GM18520 (cell line): ENCODE data around the gene OR2A5.
"Not testable (repeated sequence)": the region's sequence is repeated elsewhere in the genome, so short reads cannot be mapped to it uniquely, and the experiment has no call there.

Source experiments
- ATAC-seq: cut with Tn5 transposase; IDR thresholded peaks from one replicate; pipeline ENCODE4 v1.9.1; 2021; ENCODE audit not compliant: unreplicated experiment

Gene OR2A5

DNA sequence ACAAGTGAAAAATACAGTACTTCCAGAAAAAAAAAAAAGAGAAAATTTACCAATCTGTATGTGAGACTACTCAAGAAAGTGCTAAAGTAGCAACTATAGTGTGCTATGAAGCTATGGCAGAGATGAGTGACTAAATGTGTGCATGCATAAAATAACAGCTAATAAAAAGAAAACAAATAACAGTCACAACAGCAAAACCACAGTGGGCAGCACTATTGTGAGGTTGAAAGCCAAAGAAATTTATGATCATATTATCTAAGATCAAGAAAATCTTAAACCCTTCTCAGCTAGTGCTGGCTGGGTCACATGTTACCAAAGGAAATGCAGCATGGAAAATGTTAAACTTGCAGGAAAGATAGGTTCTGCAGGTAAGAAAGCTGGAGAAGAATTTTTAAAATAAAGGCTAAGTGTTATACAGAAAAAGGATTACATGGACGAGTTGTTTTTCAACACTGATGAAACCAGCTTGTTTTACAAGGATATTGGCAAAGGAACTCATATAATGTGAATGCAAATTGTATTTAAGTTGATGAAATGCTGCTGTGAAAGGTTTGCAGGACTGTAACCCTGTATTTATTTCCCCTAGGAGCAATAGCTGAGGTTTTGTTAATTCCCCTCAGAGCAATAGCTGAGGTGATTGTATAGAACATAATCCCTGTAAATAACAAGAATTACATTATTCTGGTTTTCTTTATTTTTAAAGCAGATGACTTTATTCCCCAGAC lies 15.6 kb upstream of the OR2A5 start:
- no peak for ATAC-seq

DNA sequence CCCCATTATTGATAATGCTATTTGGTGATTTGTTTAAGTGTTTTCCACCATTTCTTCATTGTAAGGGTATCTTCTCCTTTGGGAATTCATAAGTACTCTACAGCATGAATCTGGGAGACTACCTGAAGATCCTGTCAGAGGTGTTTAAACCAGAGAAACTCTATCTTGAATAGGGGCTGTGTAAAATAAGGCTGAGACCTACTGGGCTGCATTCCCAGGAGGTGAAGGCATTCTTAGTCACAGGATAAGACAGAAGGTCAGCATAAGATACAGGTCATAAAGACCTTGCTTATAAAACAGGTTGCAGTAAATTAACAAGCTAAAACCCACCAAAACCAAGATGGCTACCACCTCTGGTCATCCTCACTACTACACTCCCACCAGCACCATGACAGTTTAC lies 13.4 kb upstream of the OR2A5 start:
- ATAC-seq, result no peak

DNA sequence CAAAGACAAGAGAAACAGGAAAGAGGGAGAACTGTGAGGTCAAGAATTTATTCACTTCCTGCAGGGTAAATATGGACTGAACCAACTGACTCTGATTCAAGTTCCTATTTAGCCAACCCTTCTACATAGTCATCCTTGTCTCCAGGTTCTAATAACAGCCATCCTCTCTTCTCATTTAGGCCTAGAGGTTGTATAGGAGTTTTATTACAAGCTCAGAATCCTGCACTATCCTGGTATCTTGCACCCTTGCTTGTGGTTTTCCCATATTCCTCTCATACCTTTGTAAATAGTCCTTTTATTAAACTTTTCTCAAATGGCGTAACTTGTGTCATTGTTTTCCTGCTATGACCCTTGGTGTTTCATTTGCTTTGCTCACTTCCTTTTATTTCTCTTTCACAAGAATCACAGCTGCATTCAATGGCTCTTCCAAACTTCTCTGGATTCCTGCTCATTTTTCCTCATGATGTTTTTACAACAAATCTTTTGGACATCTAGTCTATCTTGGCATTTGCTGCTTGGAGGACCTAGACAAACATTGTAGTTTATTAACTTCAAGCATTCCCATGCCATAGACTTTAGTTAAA lies 12.4 kb upstream of the OR2A5 start:
- ATAC-seq, result no peak

DNA sequence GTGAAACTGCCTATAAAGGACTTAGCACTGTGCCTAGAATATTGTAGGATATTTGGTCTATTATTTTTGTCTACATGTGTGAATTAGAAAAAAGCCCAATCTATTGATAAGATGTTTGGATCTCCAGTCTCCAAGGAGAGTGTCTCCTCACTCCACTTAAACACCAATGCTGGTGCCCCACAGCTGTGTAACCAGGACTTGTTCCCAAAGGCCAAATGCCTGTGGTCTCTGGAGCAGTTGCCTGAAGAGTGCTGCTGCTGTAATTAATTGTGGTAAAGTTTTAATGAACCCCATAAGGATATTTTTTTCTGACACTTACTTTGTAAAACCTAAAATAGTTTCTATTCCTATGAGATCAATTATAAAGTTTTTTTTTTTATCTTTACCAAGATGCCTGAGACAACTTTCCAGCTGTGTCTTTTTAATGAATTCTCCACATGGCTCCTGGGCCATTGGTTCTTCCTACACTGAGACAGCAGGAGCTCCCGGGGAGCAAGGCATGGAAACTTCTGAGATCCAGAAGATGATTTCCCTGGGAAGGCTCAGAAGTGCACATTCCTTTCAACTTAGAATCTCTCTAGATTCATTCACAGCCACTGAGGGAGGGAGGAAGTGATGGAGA lies 11.2 kb upstream of the OR2A5 start:
- no peak for ATAC-seq

DNA sequence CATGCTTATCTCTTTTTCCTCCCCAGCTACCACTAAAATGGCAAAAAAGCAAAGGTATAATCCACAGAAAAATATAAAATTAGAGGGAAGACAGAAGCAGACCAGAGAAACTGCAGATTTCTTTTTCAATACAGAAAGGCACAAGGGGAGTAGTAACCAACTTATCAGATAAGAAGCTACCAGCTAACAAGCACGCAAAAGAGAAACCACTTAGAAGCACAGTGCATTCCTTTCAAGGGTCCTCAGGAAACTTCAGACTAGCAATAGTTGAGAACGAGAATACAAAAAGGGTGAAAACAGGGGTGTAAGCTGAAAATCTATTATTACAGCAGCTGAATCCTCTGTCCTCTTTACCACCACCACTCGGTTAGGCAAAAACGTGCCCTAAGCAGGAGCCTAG lies 9.9 kb upstream of the OR2A5 start:
- ATAC-seq, result no peak

DNA sequence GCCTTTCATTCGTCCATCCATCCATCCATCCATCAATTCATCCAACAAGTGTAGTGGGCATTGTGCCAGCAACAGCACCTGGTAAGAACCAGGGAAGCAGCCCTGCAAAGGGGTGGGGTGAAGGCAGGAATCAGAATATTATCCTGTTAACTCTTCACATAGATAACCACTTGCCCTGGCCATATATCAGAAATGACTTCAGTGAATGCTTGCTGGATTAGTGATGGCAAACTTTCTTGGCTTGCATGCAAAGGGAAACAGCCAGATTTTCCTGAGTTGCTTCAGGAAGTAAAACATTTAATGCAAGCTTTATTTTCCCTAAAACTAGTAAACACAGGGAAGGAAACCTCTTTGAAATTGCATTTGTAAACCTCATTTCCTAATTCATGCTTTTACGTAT lies 743 bp downstream of the OR2A5 start:
- ATAC-seq, result no peak

DNA sequence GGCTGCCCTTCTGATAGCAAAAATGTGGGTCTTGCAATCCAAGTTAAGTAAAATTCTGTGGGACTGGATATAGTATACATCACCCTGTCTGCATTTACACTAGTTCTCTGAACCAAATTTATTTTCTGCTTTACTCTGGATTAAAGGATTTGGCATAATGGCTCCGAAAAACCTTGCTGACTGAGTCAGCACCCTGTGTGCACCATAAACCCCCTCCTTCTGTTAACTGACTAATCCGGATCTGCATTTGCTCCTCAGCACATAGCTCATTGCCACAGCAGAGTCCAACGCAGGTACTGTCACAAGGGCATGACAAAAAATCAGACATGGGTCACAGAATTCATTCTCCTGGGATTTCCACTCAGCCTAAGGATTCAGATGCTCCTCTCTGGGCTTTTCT lies 1.3 kb downstream of the OR2A5 start:
- ATAC-seq, result no peak

DNA sequence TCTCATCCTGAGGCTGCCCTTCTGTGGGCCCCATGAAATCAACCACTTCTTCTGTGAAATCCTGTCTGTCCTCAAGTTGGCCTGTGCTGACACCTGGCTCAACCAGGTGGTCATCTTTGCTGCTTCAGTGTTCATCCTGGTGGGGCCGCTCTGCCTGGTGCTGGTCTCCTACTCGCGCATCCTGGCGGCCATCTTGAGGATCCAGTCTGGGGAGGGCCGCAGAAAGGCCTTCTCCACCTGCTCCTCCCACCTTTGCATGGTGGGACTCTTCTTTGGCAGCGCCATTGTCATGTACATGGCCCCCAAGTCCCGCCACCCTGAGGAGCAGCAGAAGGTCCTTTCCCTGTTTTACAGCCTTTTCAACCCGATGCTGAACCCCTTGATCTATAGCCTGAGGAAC lies 2.1 kb downstream of the OR2A5 start:
- not testable (repeated sequence) for ATAC-seq

DNA sequence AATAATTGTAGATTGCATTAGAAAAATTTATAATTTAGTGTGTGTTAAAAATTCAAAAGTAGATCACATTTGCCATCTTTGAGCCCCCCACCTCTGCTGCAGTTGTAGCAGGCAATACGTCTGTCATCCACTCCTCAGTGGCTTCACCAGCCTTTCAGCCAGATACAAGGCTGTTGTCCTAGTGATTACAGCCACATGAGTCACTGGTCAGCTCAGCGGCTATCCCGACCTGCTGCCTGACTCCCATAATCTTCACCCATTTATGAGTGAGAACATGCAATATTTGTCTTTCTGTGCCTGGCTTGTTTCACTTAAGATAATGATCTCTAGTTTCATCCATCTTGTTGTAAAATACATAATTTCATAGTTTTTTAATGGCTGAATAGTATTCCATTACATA lies 9.2 kb downstream of the OR2A5 start:
- ATAC-seq, result no peak

DNA sequence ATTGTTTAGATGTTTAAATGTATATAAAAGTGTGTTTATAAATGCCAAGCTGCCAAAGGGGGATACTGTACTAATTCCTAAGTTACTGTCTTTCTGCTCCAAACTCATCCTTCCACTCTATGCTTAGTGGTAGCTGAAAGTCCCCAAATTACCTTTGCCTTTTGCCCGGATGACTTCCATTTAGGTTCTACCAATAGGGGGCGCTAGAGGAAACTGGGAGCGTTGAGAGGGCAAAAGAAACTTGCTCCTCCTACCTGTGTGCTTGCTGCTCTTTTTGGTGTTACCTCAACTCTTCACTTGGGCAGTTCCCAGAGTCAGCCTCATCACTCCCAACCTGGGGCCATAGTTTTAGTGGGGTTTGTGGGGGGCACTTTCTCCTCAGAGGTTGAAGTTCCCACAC lies 15.0 kb downstream of the OR2A5 start:
- no peak for ATAC-seq

DNA sequence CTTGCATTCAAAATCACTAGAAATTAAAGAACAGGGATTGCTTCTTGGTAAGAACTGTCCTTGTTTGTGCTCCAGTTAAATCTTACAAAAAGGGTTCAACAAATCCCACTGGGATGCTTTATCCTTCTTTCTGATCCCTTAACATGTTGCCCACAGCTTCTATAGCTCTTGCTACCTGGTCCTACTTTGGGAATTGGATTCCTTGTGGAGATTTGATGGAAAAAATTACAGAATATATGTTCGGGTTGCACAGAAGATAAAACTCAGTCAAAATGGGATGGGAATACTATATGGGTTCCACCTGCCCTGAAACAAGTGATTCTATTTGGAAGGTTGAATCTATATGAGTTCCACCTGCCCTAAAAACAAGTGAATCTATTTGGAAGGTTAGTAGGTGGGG lies 20.8 kb downstream of the OR2A5 start, which contains the start of gene OR2A25:
OR2A25 (plus strand) TSS at position 301 of the 400 bp plus-strand sequence. CDS start 4,409 bp downstream, outside the sequence.
- ATAC-seq, result no peak

DNA sequence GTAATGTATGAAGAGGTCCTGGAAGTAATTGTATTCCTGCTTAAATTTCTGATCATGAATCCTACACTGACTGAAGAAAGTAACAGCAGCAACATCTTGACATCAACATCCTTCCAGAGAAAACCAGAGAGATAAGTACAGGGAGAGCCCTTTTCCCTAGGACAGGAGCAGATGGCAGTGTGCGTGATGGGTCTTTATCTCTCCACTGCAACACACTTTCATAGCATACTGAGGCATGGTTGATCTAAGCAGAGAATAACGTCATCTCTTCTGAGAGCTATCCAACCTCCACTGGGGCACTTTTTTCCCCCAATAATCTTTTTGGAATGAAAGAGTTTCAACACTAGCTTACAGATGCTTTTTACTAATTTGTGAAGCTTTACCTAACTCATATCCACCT lies 21.2 kb downstream of the OR2A5 start:
- ATAC-seq, result no peak

DNA sequence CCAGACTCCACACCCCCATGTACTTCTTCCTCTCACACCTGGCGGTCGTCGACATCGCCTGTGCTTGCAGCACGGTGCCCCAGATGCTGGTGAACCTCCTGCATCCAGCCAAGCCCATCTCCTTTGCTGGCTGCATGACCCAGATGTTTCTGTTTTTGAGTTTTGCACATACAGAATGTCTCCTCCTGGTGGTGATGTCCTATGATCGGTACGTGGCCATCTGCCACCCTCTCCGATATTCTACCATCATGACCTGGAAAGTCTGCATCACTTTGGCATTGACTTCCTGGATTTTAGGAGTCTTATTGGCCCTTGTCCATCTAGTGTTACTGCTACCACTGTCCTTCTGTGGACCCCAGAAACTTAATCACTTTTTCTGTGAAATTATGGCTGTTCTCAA lies 25.6 kb downstream of the OR2A5 start:
- ATAC-seq, result no peak

DNA sequence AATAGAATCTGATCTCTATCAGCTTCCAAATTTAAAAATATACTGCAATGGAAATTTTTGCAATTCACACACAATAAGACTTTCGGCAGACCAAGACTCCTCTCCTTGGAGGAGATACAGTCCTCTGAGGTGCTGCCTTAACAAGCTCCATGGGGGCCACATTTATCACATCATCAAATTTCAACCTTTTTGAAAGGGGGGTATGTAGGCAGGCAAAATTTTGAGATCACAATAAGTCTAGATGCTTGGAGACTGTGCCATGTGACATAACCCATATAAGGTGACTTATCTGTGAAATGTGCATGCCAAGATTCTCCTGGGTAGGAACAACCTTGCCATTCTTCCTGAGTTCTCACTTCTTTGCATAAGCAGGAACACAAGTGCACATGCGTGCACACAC lies 37.2 kb downstream of the OR2A5 start, which contains the start of gene OR2A12:
OR2A12 (plus strand) TSS at position 301 of the 400 bp plus-strand sequence. CDS start 8,830 bp downstream, outside the sequence.
- no peak for ATAC-seq

DNA sequence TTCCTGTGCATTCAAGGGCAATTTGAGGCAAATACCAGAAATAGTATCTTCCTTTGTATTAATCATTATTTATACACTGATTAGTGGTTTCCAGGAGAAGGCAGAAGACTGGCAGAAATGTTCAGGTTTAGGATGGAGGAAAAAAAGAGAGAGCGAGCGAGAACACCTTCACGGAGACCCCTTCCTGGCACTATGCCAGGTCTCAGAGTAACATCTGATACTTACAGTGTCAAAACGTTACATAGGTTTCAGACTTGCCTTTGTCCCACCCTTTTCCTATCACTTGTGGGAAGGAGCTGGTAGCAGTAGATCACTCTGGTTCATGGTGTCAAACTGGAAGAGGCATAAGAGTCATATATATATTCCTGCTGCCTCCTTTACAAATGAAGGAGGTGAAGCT lies 38.0 kb downstream of the OR2A5 start:
- no peak for ATAC-seq

DNA sequence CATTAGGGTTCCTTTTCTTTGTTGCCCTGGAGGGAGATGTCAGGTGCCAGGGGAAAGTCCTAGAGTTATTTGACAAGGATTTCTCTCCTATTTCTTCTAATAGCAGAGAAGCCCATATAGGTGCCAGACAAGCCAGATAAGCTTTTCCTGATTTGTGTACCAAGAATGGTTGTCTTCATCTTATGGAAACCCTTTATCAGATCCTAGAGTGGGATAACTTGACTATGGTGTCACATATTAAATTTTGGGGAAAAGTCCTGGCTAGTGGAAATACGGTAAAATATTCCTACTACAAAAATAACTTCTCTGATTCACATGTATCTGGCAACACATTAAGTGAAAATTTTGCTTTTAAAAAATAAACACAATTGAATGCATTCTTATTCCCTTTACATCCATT lies 38.5 kb downstream of the OR2A5 start:
- no peak for ATAC-seq

DNA sequence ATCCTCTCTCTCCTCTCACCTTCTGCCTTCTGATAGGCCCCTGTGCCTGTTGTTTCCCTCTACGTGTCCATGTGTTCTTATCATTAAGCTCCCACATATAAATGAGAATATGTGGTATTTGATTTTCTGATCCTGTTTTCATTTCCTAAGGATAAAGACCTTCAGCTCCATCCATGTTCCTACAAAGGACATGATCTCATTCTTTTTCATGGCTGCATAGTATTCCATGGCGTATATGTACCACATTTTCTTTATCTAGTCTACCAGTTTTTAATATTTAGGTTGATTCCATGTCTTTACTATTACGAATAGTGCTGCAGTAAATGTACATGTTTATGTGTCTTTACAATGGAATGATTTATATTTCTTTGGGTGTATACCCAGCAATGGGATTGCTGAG lies 41.9 kb downstream of the OR2A5 start:
- ATAC-seq, result no peak

DNA sequence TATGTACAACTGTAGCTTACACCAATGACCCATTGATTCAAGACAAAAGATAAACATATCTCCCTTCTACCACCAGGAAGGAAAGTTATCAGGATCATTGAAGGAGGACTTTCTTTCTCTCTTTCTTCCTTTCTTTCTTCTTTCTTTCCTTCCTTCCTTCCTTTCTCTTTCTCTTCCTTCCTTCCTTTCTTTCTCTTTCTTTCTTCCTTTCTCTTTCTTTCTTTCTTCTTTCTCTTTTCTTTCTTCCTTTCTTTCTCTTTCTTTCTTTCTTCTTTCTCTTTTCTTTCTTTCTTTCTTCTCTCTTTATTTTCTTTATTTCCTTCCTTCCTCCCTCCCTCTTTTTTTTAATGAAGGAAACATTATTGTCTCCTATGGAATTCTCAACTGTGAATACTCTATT lies 50.0 kb downstream of the OR2A5 start:
- no peak for ATAC-seq

DNA sequence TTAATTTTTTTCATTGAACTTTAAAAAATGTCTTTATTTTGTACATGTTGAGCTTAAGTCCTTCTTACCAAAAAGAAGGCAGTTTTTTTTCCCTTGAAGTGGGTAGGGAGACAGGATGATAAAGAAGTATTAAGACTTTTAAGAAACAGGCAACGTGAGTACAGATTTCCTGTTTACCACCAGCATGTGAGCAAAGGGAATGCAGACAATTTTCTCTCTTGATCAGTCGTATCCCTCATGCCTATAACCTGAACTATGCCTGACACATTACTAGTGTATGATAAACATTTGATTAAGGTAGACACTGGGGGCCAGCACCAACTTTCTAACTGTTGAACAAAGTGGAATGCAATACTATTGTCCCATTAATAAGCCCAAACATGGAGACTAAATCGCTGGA lies 51.9 kb downstream of the OR2A5 start:
- no peak for ATAC-seq

DNA sequence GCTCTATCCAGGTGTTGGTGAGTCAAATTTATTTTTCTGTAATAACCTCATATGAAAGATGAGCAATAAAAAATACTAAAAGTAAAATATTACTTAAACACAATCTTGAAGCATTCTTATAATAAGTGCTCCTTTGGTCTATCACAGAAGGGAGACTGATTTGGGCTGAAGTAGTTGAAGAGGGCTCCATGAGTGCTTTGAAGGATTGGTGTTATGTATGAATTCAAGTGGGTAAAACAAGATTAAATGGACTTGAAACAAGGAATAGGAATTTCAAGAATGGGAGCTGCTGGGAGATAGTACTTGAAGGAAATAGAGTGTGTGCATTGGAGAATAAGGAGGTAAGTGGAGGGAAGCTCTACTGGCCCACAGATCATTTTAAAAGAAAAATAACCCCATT lies 53.3 kb downstream of the OR2A5 start:
- no peak for ATAC-seq

DNA sequence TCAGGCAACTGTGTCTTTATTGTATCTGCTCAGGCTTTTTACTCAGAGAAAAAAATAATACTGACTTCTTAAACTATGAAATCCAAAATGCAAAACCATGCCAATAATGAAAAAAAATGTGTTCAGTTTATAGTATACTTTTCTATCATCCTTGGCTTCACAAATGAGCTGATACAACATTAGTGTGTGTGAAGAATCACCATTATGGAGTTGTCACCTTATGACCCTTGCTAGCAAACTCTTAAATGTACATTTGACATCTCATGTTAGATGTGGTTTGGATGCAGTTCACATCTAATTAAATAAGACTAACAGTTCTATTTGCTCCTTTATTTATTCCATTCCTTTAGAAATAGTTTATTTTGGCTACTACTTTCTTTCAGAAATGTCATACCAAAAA lies 56.5 kb downstream of the OR2A5 start:
- ATAC-seq, result no peak
